IMR-90 (cell line): ENCODE measurements around the gene SEMA4D. TPM values are rescaled to one million over a fixed set of nuclear protein-coding genes. Genes with fewer than 3 reads are reported as not detected.

Source experiments
- ATAC-seq: fragments of 200-7000 bp; cut with Tn5 transposase; 2 replicates; pipeline ENCODE4 v1.9.1; 2020; ENCODE audit warnings: low read depth, mild to moderate bottlenecking, moderate library complexity
- BruUV-seq: library from RNA; stranded (reverse); fragments of 400-500 nt; replicated peaks from 2 replicates; lab custom pipeline; 2021; lab: Mats Ljungman, UMichigan
- CTCF ChIA-PET: fragments of 300-600 bp; formaldehyde crosslinking; extraction: SDS; loops from one replicate; lab custom pipeline; 2021; ENCODE audit warnings: antibody characterized with exemption; lab: Yijun Ruan, JAX
- POLR2A ChIA-PET: fragments of 300-600 bp; sonication (Branson Sonifier 250); formaldehyde crosslinking; loops from one replicate; lab custom pipeline; 2022; ENCODE audit warnings: antibody characterized with exemption; ENCODE audit not compliant: unreplicated experiment; lab: Charles Lee
- DNase-seq: peaks from one replicate; pipeline ENCODE4 v3.0.0; 2013
- H2AFZ ChIP-seq: replicated peaks from 2 replicates; pipeline ENCODE3; 2013; ENCODE audit warnings: low read length, mild to moderate bottlenecking; ENCODE audit not compliant: poor library complexity
- H2AK5ac ChIP-seq: 2 replicates; pipeline ENCODE4 v1.6.1; 2013; ENCODE audit warnings: low read depth, low read length, inconsistent platforms
- H2AK9ac ChIP-seq: replicated peaks from 2 replicates; pipeline ENCODE3; 2013; ENCODE audit warnings: mild to moderate bottlenecking, low read depth, low read length, moderate library complexity; ENCODE audit not compliant: poor library complexity
- H2BK120ac ChIP-seq: 2 replicates; pipeline ENCODE4 v1.6.1; 2013; ENCODE audit warnings: low read depth, low read length, inconsistent platforms
- H2BK15ac ChIP-seq: 3 replicates; pipeline ENCODE4 v1.6.1; 2013; ENCODE audit warnings: low read depth, low read length, inconsistent platforms
- H2BK20ac ChIP-seq: 2 replicates; pipeline ENCODE4 v1.6.1; 2013; ENCODE audit warnings: low read depth, mild to moderate bottlenecking, inconsistent platforms, low read length, moderate library complexity
- H2BK5ac ChIP-seq: 2 replicates; pipeline ENCODE4 v1.6.1; 2013; ENCODE audit warnings: mild to moderate bottlenecking, low read depth, low read length, inconsistent platforms; ENCODE audit not compliant: poor library complexity, severe bottlenecking
- H3K14ac ChIP-seq: replicated peaks from 2 replicates; pipeline ENCODE4 v1.6.1; 2013; ENCODE audit warnings: low read depth, low read length, inconsistent platforms
- H3K18ac ChIP-seq: 2 replicates; pipeline ENCODE4 v1.6.1; 2013; ENCODE audit warnings: low read depth, low read length, control low read depth
- H3K23ac ChIP-seq: 2 replicates; pipeline ENCODE4 v1.6.1; 2013; ENCODE audit warnings: low read depth, low read length, inconsistent platforms
- H3K27ac ChIP-seq: 2 replicates; pipeline ENCODE4 v1.5.1; 2013; ENCODE audit warnings: mild to moderate bottlenecking, control low read depth, low read length; ENCODE audit not compliant: insufficient read depth
- H3K27me3 ChIP-seq: 2 replicates; pipeline ENCODE4 v1.6.1; 2013; ENCODE audit warnings: low read length; ENCODE audit not compliant: control insufficient read depth, insufficient read depth
- H3K36me3 ChIP-seq: 2 replicates; pipeline ENCODE4 v1.6.1; 2013; ENCODE audit warnings: low read length, mixed read lengths; ENCODE audit not compliant: control insufficient read depth, insufficient read depth
- H3K4ac ChIP-seq: 2 replicates; pipeline ENCODE4 v1.6.1; 2013; ENCODE audit warnings: low read depth, low read length, inconsistent platforms
- H3K4me1 ChIP-seq: 2 replicates; pipeline ENCODE4 v1.6.1; 2013; ENCODE audit warnings: low read length, mixed read lengths; ENCODE audit not compliant: control insufficient read depth, insufficient read depth
- H3K4me2 ChIP-seq: 2 replicates; pipeline ENCODE4 v1.6.1; 2013; ENCODE audit warnings: low read depth, mild to moderate bottlenecking, control low read depth, low read length, moderate library complexity
- H3K4me3 ChIP-seq: 2 replicates; pipeline ENCODE4 v1.5.1; 2013; ENCODE audit warnings: low read depth, mild to moderate bottlenecking, control low read depth, low read length, moderate library complexity; ENCODE audit not compliant: insufficient read depth
- H3K56ac ChIP-seq: 2 replicates; pipeline ENCODE4 v1.6.1; 2013; ENCODE audit warnings: low read length, inconsistent platforms; ENCODE audit not compliant: insufficient read depth; ENCODE audit errors: extremely low read depth
- H3K79me1 ChIP-seq, 2 experiments: 2 replicates each; pipeline ENCODE4 v1.6.1; 2013; ENCODE audit warnings: low read length in 2 of 2, inconsistent platforms in 1 of 2, low read depth in 1 of 2
- H3K9ac ChIP-seq: 2 replicates; pipeline ENCODE4 v1.6.1; 2013; ENCODE audit warnings: low read depth, low read length, control low read depth
- H3K9me1 ChIP-seq: 2 replicates; pipeline ENCODE4 v1.6.1; 2013; ENCODE audit warnings: low read length, inconsistent platforms; ENCODE audit not compliant: insufficient read depth
- H3K9me3 ChIP-seq: 2 replicates; pipeline ENCODE4 v1.6.1; 2013; ENCODE audit warnings: low read length; ENCODE audit not compliant: control insufficient read depth, insufficient read depth
- H4K20me1 ChIP-seq: 2 replicates; pipeline ENCODE4 v1.6.1; 2013; ENCODE audit warnings: low read length, inconsistent platforms; ENCODE audit not compliant: insufficient read depth
- H4K5ac ChIP-seq: 2 replicates; pipeline ENCODE4 v1.6.1; 2013; ENCODE audit warnings: mild to moderate bottlenecking, low read depth, low read length, control low read depth
- H4K8ac ChIP-seq, 2 experiments: 2 replicates each; pipeline ENCODE4 v1.6.1; 2013; ENCODE audit warnings: low read depth in 2 of 2, low read length in 2 of 2, control low read depth in 1 of 2, inconsistent platforms in 1 of 2
- H4K91ac ChIP-seq: 2 replicates; pipeline ENCODE4 v1.6.1; 2013; ENCODE audit warnings: low read depth, low read length, inconsistent platforms; ENCODE audit not compliant: insufficient read depth
- BHLHE40 ChIP-seq: fragments of 150-350 bp; IDR thresholded peaks from 2 replicates; pipeline ENCODE4 v1.6.1; 2016; ENCODE audit warnings: mild to moderate bottlenecking, low read depth, low read length
- CEBPB ChIP-seq: IDR thresholded peaks from 2 replicates; pipeline ENCODE4 v1.6.1; 2012; ENCODE audit warnings: low read depth, low read length, improper control_type of control experiment
- CHD1 ChIP-seq: IDR thresholded peaks from 2 replicates; pipeline ENCODE4 v1.6.1; 2012; ENCODE audit warnings: low read depth, low read length, improper control_type of control experiment
- FOS ChIP-seq: fragments of 150-350 bp; IDR thresholded peaks from 2 replicates; pipeline ENCODE4 v1.6.1; 2016; ENCODE audit warnings: low read depth, low read length
- MAFK ChIP-seq: IDR thresholded peaks from 2 replicates; pipeline ENCODE4 v1.6.1; 2012; ENCODE audit warnings: low read depth, low read length, improper control_type of control experiment
- MAZ ChIP-seq: IDR thresholded peaks from 2 replicates; pipeline ENCODE4 v1.6.1; 2012; ENCODE audit warnings: low read depth, mild to moderate bottlenecking, low read length, improper control_type of control experiment, moderate library complexity, borderline replicate concordance
- MXI1 ChIP-seq: IDR thresholded peaks from 2 replicates; pipeline ENCODE4 v1.6.1; 2012; ENCODE audit warnings: low read depth, mild to moderate bottlenecking, low read length, moderate library complexity, borderline replicate concordance
- NFE2L2 ChIP-seq: fragments of 150-350 bp; IDR thresholded peaks from 2 replicates; pipeline ENCODE4 v1.6.1; 2016; ENCODE audit warnings: low read depth, mild to moderate bottlenecking, low read length
- POLR2A ChIP-seq: IDR thresholded peaks from 2 replicates; pipeline ENCODE4 v1.6.1; 2012; ENCODE audit warnings: mild to moderate bottlenecking, low read depth, low read length
- RCOR1 ChIP-seq: IDR thresholded peaks from 2 replicates; pipeline ENCODE4 v1.6.1; 2012; ENCODE audit warnings: mild to moderate bottlenecking, low read length, improper control_type of control experiment; ENCODE audit not compliant: insufficient replicate concordance
- WGBS, 2 experiments: methylation state at CpG; one replicate each; pipeline versions ENCODE4 v1.1.5 to v1.1.7; 2013; ENCODE audit warnings: missing lambda C conversion rate in 2 of 2; ENCODE audit not compliant: insufficient read length in 1 of 2; ENCODE audit errors: extremely low coverage in 2 of 2; 5-methylcytosine and 5-hydroxymethylcytosine counted together
- dilution Hi-C: fragments of 300-500 bp; cut with HindIII; formaldehyde crosslinking; loops from one replicate; pipeline ENCODE4 v1.14.3; 2018; ENCODE audit warnings: low sequenced_read_pairs; ENCODE audit not compliant: unreplicated experiment
- in situ Hi-C: fragments of 300-500 bp; cut with MboI; formaldehyde crosslinking; loops from 3 replicates; pipeline ENCODE4 v1.14.3; 2019; ENCODE audit warnings: low sequenced_read_pairs, inconsistent platforms, mixed read lengths
- intact Hi-C: fragments of 100-400 bp; cut with micrococcal nuclease; formaldehyde crosslinking; loops from 2 replicates; pipeline ENCODE4 v1.10.0; 2022
- polyA plus RNA-seq, 3 experiments: library from polyadenylated mRNA; depleted of rRNA; stranded (reverse); fragments of >200 nt; gene quantifications; 2 replicates each; pipeline ENCODE4 v1.2.3, GENCODE V29; 2012; ENCODE audit warnings: low replicate concordance in 1 of 3
- total RNA-seq: library from RNA; depleted of rRNA; stranded (reverse); fragments of >200 nt; gene quantifications from 2 replicates; pipeline ENCODE4 v1.2.3, GENCODE V29; 2012
- TF ChIP-seq, protein P1 (sequence below): fragments of 150-350 bp; IDR thresholded peaks from 2 replicates; pipeline ENCODE4 v1.6.1; 2017; ENCODE audit warnings: mild to moderate bottlenecking, antibody characterized with exemption, low read length, low read depth
- TF ChIP-seq, protein P2 (sequence below): conservative IDR thresholded peaks from 2 replicates; pipeline ENCODE4 v1.5.1; 2012; ENCODE audit warnings: mild to moderate bottlenecking, low read depth, low read length, improper control_type of control experiment
- TF ChIP-seq, protein P3 (sequence below): fragments of 150-350 bp; IDR thresholded peaks from 2 replicates; pipeline ENCODE4 v1.6.1; 2016; ENCODE audit warnings: low read depth, mild to moderate bottlenecking, low read length, moderate library complexity, borderline replicate concordance

SEMA4D gene
- total and polyA plus RNA-seq, 2 of the 4 experiments (the other 2 are of a cell fraction), result 0.90 to 1.5 TPM

DNA sequence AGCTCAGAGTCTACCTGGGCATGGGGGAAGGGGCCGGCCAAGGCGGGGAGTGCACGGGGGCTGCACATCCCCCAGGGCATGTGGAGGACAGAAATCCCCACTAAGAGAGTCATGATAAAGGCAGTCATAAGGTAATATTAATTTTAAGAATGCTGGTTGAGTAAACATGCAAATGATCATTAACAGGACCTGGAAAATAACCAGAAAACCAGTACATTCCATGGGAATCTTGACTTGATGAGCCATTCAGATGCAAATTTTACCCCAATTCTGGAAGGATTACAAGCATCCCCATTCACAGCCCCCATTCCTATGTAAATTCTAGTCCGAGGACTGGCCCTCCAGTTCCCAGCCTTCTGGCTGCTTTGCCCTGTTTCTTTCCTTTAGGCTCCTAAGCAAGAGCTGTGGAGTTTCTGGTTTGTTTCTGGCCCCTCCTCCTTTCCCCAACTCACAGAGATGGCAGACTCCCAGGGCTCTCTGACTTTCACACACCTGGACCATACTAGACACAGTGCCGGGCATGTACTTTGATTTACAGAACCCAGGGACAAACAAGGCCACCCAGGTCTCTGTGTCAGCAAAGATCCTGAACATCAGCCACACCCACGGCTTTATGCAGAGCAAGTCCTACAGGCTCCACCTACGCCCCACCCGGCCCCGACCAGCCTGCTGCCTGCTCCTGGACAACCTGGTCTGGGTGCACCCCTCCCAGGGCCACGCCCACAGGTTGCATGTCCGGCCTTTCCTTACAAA, 62.7 kb downstream of the SEMA4D start:
- Histone ChIP-seq H3K9me3 (no peaks in the 10 kb centered on the region), H3K36me3 (no peaks in the 10 kb centered on the region), H2BK5ac (no peak overlapping the region), H3K18ac (no peak overlapping the region), H3K4ac (no peak overlapping the region), H3K79me1 (no peaks in the 10 kb centered on the region), H3K4me3 (no peak overlapping the region), H3K23ac (no peak overlapping the region), H4K91ac (no peak overlapping the region), H3K14ac (no peak overlapping the region), H2AFZ (no peak overlapping the region), H2BK120ac (no peak overlapping the region), H4K20me1 (no peaks in the 10 kb centered on the region), H2BK15ac (no peak overlapping the region), H2AK9ac (no peak overlapping the region), H3K9me1 (peaks cover 6% of the 10 kb centered on the region; the same call in 1 of the 2 replicates), H4K8ac (no peak overlapping the region), H2AK5ac (no peak overlapping the region), H3K27me3 (no peaks in the 10 kb centered on the region), H2BK20ac (no peak overlapping the region), H3K4me1 (peaks cover 3% of the 10 kb centered on the region), H3K27ac (no peak overlapping the region), H3K56ac (no peak overlapping the region), H4K5ac (no peak overlapping the region), H3K4me2 (no peak overlapping the region), H3K9ac (no peak overlapping the region)
- DNase-seq (no peak), ATAC-seq (no peak)
- POLR2A ChIA-PET, result no interaction called here
- dilution Hi-C loops (no loop called here), intact Hi-C loops (no loop called here), in situ Hi-C loops (no loop called here)
- TF ChIP-seq BHLHE40 (no peak), FOS (no peak), MAFK (no peak), NFE2L2 (no peak), CEBPB (no peak), MXI1 (no peak), CHD1 (no peak), POLR2A (no peak), MAZ (no peak), RCOR1 (no peak)
- TF ChIP-seq, protein P1, sequence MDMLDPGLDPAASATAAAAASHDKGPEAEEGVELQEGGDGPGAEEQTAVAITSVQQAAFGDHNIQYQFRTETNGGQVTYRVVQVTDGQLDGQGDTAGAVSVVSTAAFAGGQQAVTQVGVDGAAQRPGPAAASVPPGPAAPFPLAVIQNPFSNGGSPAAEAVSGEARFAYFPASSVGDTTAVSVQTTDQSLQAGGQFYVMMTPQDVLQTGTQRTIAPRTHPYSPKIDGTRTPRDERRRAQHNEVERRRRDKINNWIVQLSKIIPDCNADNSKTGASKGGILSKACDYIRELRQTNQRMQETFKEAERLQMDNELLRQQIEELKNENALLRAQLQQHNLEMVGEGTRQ, result no peak
- TF ChIP-seq, protein P2, sequence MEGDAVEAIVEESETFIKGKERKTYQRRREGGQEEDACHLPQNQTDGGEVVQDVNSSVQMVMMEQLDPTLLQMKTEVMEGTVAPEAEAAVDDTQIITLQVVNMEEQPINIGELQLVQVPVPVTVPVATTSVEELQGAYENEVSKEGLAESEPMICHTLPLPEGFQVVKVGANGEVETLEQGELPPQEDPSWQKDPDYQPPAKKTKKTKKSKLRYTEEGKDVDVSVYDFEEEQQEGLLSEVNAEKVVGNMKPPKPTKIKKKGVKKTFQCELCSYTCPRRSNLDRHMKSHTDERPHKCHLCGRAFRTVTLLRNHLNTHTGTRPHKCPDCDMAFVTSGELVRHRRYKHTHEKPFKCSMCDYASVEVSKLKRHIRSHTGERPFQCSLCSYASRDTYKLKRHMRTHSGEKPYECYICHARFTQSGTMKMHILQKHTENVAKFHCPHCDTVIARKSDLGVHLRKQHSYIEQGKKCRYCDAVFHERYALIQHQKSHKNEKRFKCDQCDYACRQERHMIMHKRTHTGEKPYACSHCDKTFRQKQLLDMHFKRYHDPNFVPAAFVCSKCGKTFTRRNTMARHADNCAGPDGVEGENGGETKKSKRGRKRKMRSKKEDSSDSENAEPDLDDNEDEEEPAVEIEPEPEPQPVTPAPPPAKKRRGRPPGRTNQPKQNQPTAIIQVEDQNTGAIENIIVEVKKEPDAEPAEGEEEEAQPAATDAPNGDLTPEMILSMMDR, result no peak
- TF ChIP-seq, protein P3, sequence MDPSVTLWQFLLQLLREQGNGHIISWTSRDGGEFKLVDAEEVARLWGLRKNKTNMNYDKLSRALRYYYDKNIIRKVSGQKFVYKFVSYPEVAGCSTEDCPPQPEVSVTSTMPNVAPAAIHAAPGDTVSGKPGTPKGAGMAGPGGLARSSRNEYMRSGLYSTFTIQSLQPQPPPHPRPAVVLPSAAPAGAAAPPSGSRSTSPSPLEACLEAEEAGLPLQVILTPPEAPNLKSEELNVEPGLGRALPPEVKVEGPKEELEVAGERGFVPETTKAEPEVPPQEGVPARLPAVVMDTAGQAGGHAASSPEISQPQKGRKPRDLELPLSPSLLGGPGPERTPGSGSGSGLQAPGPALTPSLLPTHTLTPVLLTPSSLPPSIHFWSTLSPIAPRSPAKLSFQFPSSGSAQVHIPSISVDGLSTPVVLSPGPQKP, result no peak
- CTCF ChIA-PET, result no interaction called here
- no TSS peak for BruUV-seq
- WGBS, 2 experiments, result 47% methylated on average over 7 of the region's 11 CpGs; no CpG with 5 or more reads in 1 of the 2 experiments
